Epithelial cell of prostate (primary cell): ENCODE measurements around the gene COX6B1.
"Not testable (repeated sequence)": the region's sequence is repeated elsewhere in the genome, so short reads cannot be mapped to it uniquely, and the experiment has no call there.

ENCODE experiments used
- DNase-seq: peaks from one replicate; pipeline ENCODE4 v3.0.0-alpha.2; 2011; ENCODE audit warnings: low read depth, low spot score
- H3K27ac ChIP-seq: fragments of 450-650 bp; 2 replicates; pipeline ENCODE4 v1.5.1; 2017; ENCODE audit warnings: mild to moderate bottlenecking

The COX6B1 gene

GRCh38 chr19:35661995-35662340, 13.8 kb downstream of the COX6B1 start:
- no peak overlapping the region for H3K27ac ChIP-seq
- no peak for DNase-seq

GRCh38 chr19:35663981-35664380, 15.9 kb downstream of the COX6B1 start:
- H3K27ac ChIP-seq, result no peak overlapping the region
- no peak for DNase-seq

GRCh38 chr19:35665157-35665556, 17.0 kb downstream of the COX6B1 start:
- no peak for DNase-seq
- H3K27ac ChIP-seq, result no peak overlapping the region

GRCh38 chr19:35665604-35666003, 17.5 kb downstream of the COX6B1 start:
- DNase-seq, result no peak
- H3K27ac ChIP-seq, result no peak overlapping the region

- H3K27ac ChIP-seq, result no peak within 1 kb of the TSS
- DNase-seq, result no peak
Measured at GRCh38 chr19:35666251-35666913, 18.3 kb downstream of the COX6B1 start, which contains the start of gene UPK1A. Gene UPK1A, plus strand, starts transcription at chr19:35666517. Its CDS starts 296 bp downstream, at chr19:35666813.

GRCh38 chr19:35669566-35669965, 21.4 kb downstream of the COX6B1 start:
- DNase-seq, result no peak
- no peak overlapping the region for H3K27ac ChIP-seq

- DNase-seq, result no peak
- no peak overlapping the region for H3K27ac ChIP-seq
Measured at GRCh38 chr19:35669974-35670373, 21.9 kb downstream of the COX6B1 start.

- DNase-seq, result no peak
- no peak overlapping the region for H3K27ac ChIP-seq
Measured at GRCh38 chr19:35670686-35671085, 22.6 kb downstream of the COX6B1 start.

- no peak overlapping the region for H3K27ac ChIP-seq
- no peak for DNase-seq
Measured at GRCh38 chr19:35671818-35672217, 23.7 kb downstream of the COX6B1 start.

GRCh38 chr19:35673121-35673804, 25.1 kb downstream of the COX6B1 start:
- no peak for DNase-seq
- H3K27ac ChIP-seq, result no peak overlapping the region

GRCh38 chr19:35675589-35676140, 27.5 kb downstream of the COX6B1 start:
- no peak for DNase-seq
- no peak overlapping the region for H3K27ac ChIP-seq

GRCh38 chr19:35689836-35690235, 41.7 kb downstream of the COX6B1 start:
- no peak for DNase-seq
- no peak overlapping the region for H3K27ac ChIP-seq

GRCh38 chr19:35691106-35691505, 43.0 kb downstream of the COX6B1 start:
- not testable (repeated sequence) for DNase-seq, H3K27ac ChIP-seq

GRCh38 chr19:35692010-35692409, 43.9 kb downstream of the COX6B1 start:
- no peak for DNase-seq
- H3K27ac ChIP-seq, result no peak overlapping the region

- no peak for DNase-seq
- H3K27ac ChIP-seq, result no peak overlapping the region
Measured at GRCh38 chr19:35693422-35693821, 45.3 kb downstream of the COX6B1 start.

- no peak for DNase-seq
- no peak overlapping the region for H3K27ac ChIP-seq
Measured at GRCh38 chr19:35693835-35694599, 45.9 kb downstream of the COX6B1 start.

- no peak for DNase-seq
- no peak overlapping the region for H3K27ac ChIP-seq
Measured at GRCh38 chr19:35695895-35696422, 47.8 kb downstream of the COX6B1 start.

- H3K27ac ChIP-seq, result no peak overlapping the region
- no peak for DNase-seq
Measured at GRCh38 chr19:35696835-35697234, 48.7 kb downstream of the COX6B1 start.

GRCh38 chr19:35702223-35703012, 54.3 kb downstream of the COX6B1 start:
- no peak overlapping the region for H3K27ac ChIP-seq

GRCh38 chr19:35703343-35703742, 55.2 kb downstream of the COX6B1 start:
- no peak overlapping the region for H3K27ac ChIP-seq
- DNase-seq, result no peak

More at GRCh38 chr19:35702223-35703012, 54.3 kb downstream of the COX6B1 start:
- peak; percentile 89 for DNase-seq
